T-helper 17 cell (primary cell): Measurements from ENCODE around the gene PLCE1. TPM values are rescaled to one million over a fixed set of nuclear protein-coding genes. Genes with fewer than 3 reads are reported as not detected.

Experiments used
- ATAC-seq: fragments of 150-1000 bp; cut with Tn5 transposase; 2 replicates; pipeline ENCODE4 v1.10.0; 2021; ENCODE audit warnings: mild to moderate bottlenecking, moderate library complexity
- DNase-seq, 3 donors: peaks; one replicate each; pipeline versions ENCODE4 v3.0.0 to v3.0.0-alpha.2; 2020 to 2021
- H3K9me3 ChIP-seq: one replicate; pipeline ENCODE4 v1.7.0; 2013; ENCODE audit warnings: low read length, mild to moderate bottlenecking; ENCODE audit not compliant: control insufficient read depth, poor library complexity, severe bottlenecking
- H3K27ac Mint-ChIP-seq: one replicate; pipeline ENCODE4 v1.8.0; 2022; ENCODE audit warnings: mild to moderate bottlenecking, moderate library complexity, mixed read lengths
- H3K27me3 Mint-ChIP-seq: one replicate; pipeline ENCODE4 v1.8.0; 2022; ENCODE audit warnings: mixed read lengths
- H3K36me3 Mint-ChIP-seq: one replicate; pipeline ENCODE4 v1.8.0; 2022; ENCODE audit warnings: low read depth, mixed read lengths
- H3K4me1 Mint-ChIP-seq: one replicate; pipeline ENCODE4 v1.8.0; 2022; ENCODE audit warnings: mild to moderate bottlenecking, mixed read lengths
- H3K4me3 Mint-ChIP-seq: one replicate; pipeline ENCODE4 v1.8.0; 2022; ENCODE audit warnings: mild to moderate bottlenecking, moderate library complexity, mixed read lengths
- total RNA-seq, 4 donors: library from RNA in 2 of 4; stranded (reverse) in 2 of 4; gene quantifications; one replicate each; pipeline ENCODE4 v1.2.3 and lab custom pipeline; 2022 to 2026

The PLCE1 gene
- total RNA-seq, 2 donors from 2014 or later, result 0.05 TPM; not detected in 1

DNA sequence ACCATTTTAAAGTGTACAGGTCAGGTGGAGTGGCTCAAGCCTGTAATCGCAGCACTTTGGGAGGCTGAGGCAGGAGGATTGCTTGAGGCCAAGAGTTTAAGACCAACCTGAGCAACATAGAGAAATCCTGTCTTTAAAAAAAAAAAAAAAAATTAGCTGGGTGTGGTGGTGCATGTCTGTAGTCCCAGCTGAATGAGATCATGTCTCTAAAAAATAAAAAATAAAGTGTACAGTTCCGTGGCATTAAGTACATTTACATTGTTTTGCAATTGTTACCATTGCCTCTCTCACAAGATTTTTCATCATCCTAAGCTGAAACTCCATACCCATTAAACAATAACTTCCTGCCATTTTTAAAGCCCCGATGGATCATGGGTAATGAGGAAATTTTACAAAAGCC lies 20.6 kb downstream of the PLCE1 start:
- H3K36me3 Mint-ChIP-seq, result no peaks in the 10 kb centered on the region
- H3K4me1 Mint-ChIP-seq, result no peaks in the 10 kb centered on the region
- H3K27me3 Mint-ChIP-seq, result peaks cover 24% of the 10 kb centered on the region
- ATAC-seq (no peak), DNase-seq (no peak)
- no peaks in the 10 kb centered on the region for H3K9me3 ChIP-seq
- H3K4me3 Mint-ChIP-seq, result no peak overlapping the region
- no peak overlapping the region for H3K27ac Mint-ChIP-seq

DNA sequence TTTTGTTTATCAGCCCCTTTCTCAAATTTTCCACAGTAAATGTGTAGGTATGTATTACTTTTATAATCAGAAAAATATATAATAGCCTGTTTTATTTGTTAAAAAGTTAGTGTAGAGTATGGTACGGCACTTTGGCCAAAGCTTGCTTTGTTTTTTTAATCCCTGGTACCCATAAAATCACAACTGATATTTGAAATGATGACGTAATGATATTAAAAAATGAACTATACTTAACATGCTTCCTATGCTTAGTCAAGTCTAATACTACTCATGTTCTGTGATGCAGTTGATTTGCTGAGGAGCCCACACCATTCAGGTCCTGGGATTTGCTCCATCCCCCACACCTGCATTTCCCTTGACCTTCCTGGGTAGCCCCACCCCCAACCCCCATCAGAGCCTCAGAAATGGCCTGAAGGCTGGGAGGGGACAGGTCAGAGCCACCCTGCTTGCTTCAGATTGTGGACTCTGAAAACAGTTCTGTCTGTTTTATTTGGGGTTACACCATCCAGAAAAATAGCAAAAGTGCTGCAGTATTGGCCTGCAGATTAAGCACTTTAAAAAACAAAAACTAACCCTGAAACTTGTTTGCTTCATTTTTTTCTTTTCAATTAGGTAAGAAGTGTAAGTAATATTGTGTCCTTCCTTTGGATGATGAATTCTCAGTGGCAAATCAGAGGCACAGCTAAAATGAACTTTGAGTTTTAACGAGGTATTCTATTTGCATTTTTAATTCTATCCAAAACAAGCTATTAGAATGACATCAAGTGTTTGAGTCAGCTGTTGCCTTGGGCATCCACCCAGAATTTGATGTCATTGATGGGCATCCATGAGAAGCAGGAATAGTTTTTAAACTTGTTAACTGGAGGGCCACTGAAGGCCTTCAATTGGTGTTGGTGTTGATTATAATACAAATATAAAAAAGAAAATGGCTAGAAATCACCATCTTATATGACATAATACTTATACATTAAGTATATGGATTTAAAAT lies 23.3 kb downstream of the PLCE1 start:
- Mint-ChIP-seq H3K4me3 (no peak overlapping the region), H3K27ac (no peak overlapping the region), H3K27me3 (peaks cover 24% of the 10 kb centered on the region), H3K4me1 (no peaks in the 10 kb centered on the region), H3K36me3 (no peaks in the 10 kb centered on the region)
- DNase-seq, result no peak
- no peaks in the 10 kb centered on the region for H3K9me3 ChIP-seq
- no peak for ATAC-seq

DNA sequence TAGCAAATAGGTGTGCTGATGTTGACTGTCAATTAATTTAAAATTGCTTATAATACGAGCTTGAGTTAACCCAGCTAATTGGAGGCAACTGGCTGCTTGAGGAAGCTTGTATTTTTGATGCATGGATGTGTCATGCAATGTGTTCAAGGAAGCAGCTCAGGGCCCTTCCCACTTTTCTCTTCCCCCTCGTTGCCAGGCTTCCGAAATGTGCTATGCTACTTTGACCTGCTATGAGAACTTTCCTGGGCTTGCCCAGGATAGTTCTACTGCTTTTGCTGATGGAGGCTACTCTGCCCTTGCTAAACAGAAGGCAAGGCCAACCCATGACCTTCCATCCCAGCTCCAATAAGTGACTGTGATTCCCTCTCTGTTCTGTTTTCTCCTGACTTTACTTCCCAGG lies 24.4 kb downstream of the PLCE1 start:
- H3K36me3 Mint-ChIP-seq, result no peaks in the 10 kb centered on the region
- DNase-seq (no peak), ATAC-seq (no peak)
- H3K27me3 Mint-ChIP-seq, result peaks cover 17% of the 10 kb centered on the region
- no peak overlapping the region for H3K4me3 Mint-ChIP-seq
- H3K9me3 ChIP-seq, result no peaks in the 10 kb centered on the region
- no peaks in the 10 kb centered on the region for H3K4me1 Mint-ChIP-seq
- H3K27ac Mint-ChIP-seq, result no peak overlapping the region

DNA sequence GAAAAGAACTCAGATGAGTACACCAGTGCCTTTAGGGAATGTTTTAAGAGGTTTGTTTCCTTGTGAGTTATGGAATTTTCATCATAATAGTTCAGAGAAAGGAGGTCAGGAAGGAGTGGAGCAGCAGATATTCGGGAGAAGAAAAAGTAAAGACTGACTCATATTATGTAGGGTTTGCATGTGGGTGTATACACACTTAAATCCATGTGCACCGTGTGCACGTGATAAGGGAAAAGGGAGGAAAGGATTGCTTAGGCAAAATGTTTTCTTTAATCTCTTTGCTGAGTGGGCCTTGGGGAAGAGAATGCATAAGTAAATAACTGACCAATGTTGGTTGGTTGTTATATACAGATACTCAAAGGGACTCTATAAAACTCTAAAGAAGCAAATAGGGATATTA lies 30.2 kb downstream of the PLCE1 start:
- no peak for ATAC-seq
- Mint-ChIP-seq H3K36me3 (no peaks in the 10 kb centered on the region), H3K27ac (no peak overlapping the region), H3K4me1 (no peaks in the 10 kb centered on the region), H3K4me3 (no peak overlapping the region), H3K27me3 (no peaks in the 10 kb centered on the region)
- DNase-seq, result no peak
- H3K9me3 ChIP-seq, result no peaks in the 10 kb centered on the region

DNA sequence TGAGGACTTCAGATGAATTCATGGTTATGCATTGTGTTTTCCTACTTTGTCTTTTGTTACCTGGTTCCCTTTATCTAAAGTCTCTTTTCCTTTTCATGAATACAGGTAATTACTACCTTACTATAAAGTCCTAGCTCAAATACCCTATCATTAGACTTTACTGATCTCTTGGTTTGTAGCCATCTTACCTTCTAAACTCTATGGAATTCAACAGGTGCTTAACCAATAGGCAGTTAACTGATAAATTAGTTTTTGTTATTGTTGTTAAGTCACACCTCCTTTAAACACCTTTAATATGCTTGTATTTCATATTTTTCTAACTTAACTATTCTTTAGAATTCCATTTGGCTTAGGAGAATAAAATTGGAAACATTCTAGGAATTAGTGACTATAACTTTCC lies 30.7 kb downstream of the PLCE1 start:
- DNase-seq (no peak), ATAC-seq (no peak)
- Mint-ChIP-seq H3K36me3 (no peaks in the 10 kb centered on the region), H3K27me3 (no peaks in the 10 kb centered on the region), H3K4me1 (no peaks in the 10 kb centered on the region), H3K27ac (no peak overlapping the region), H3K4me3 (no peak overlapping the region)
- no peaks in the 10 kb centered on the region for H3K9me3 ChIP-seq

DNA sequence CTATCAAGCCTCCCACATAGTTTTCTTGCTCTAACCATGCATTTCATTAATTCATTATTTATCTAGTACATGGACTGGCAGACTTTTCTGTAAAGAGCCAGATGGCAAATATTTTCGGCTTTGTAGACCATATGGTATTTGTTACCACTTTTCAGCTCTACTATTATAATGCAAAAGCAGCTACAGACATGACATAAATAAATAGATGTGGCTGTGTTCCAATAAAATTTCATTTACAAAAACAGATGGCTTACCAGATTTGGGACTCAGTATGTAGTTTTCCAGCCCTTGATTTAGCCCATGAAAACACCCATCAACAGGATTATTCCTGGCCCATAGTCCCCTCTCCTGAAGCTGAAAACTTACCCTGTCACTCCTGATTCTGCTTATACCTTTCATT lies 32.1 kb downstream of the PLCE1 start:
- DNase-seq, result no peak
- Mint-ChIP-seq H3K27ac (no peak overlapping the region), H3K4me1 (no peaks in the 10 kb centered on the region), H3K36me3 (no peaks in the 10 kb centered on the region), H3K4me3 (no peak overlapping the region), H3K27me3 (no peaks in the 10 kb centered on the region)
- ATAC-seq, result no peak
- H3K9me3 ChIP-seq, result peaks cover 3% of the 10 kb centered on the region

DNA sequence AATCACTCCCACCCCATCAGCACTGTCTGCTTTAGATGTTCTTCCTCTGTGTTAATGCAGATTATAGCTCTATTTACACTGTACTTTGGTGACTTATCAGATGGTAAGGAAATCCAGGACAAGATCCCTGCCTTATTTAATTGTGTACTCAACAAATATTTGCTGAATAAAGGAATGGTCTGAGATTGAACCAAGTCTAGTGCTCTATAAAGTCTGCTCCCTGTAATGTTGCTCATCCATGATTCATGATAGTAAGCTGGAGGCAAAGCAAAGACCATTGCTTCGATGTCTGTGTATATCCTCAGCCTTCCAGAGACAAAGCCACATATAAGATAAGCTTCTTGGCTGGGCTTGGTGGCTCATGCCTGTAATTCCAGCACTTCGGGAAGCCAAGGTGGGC lies 33.5 kb downstream of the PLCE1 start:
- no peak for ATAC-seq

DNA sequence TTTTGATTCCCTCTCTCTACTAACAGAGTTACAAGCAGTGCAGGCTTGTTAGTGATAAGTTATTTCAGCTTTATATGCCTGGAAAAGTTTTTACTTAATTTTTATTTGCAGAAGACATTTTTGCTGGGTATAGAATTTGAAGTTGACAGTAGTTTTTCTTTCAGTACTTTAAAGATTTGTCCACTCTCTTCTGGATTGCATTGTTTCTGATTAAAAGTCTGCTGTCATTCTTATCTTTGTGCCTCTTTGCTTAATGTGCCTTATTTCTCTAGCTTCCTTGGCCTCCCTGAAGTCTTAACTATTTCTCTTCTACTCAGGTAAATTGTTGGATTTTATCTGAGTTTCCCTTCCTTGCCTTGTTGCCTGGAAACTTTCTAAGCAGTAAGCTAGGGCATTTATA lies 36.2 kb downstream of the PLCE1 start:
- Mint-ChIP-seq H3K4me1 (no peaks in the 10 kb centered on the region), H3K36me3 (no peaks in the 10 kb centered on the region), H3K27ac (no peak overlapping the region), H3K27me3 (no peaks in the 10 kb centered on the region), H3K4me3 (no peak overlapping the region)
- peaks cover 3% of the 10 kb centered on the region for H3K9me3 ChIP-seq
- DNase-seq, result no peak
- no peak for ATAC-seq

More for the DNA sequence above, 33.5 kb downstream of the PLCE1 start:
- DNase-seq, result no peak
- Mint-ChIP-seq H3K4me1 (no peaks in the 10 kb centered on the region), H3K36me3 (no peaks in the 10 kb centered on the region), H3K27ac (no peak overlapping the region), H3K27me3 (no peaks in the 10 kb centered on the region), H3K4me3 (no peak overlapping the region)
- peaks cover 3% of the 10 kb centered on the region for H3K9me3 ChIP-seq

DNA sequence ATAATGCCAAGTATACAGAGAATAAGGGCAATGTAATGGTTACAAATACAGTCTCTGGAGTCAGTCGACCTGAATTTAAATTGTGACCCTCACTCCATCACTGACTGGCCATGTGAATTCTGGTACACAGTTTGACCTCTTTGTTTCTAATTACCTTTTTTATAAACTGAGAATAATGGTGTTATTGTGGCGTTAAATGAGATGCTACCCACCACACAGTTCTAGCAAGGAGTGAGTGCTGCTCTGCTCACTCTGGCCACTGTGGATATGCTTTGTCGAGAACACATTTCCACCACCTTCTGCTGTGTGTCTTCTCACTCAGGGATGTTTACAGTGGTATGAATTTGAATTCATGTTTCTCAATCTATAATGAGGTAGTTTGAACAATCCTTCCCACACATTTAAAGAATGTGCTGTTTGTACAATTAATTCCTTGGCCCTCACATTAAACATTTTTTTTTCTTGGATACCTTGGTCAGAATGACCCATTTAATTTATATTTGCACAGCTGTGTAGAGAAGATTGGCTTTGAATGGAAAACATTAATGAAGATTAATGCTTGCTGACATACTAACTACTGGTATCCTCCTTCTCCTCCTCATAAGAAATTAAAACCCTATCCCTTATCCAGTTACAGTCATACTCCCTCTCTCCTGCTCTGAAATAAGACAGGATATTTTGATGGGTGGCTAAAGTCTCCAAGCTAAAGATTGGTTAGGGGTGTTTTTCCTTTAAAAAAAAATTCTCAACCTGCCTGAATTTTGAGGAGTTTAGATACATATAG lies 42.4 kb downstream of the PLCE1 start:
- Mint-ChIP-seq H3K27ac (no peak overlapping the region), H3K27me3 (peaks cover 9% of the 10 kb centered on the region), H3K4me1 (no peaks in the 10 kb centered on the region), H3K36me3 (no peaks in the 10 kb centered on the region), H3K4me3 (no peak overlapping the region)
- DNase-seq, result no peak
- ATAC-seq, result no peak
- no peaks in the 10 kb centered on the region for H3K9me3 ChIP-seq

DNA sequence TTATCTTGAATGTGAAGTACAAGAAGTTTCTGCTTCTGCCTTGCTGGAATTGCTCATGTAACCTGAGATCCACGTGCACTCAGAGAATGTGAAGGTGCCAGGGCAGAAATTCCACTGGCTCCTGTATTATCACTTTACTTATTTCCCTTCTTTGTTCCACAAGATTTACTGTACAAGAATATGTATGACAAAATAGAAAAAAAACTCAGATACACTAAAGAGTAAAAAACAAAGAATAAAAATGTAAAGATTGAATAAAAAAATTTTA lies 43.0 kb downstream of the PLCE1 start:
- H3K27me3 Mint-ChIP-seq, result peaks cover 14% of the 10 kb centered on the region
- ATAC-seq (no peak), DNase-seq (no peak)
- H3K27ac Mint-ChIP-seq, result no peak overlapping the region
- H3K4me1 Mint-ChIP-seq, result no peaks in the 10 kb centered on the region
- no peak overlapping the region for H3K4me3 Mint-ChIP-seq
- no peaks in the 10 kb centered on the region for H3K36me3 Mint-ChIP-seq
- H3K9me3 ChIP-seq, result no peaks in the 10 kb centered on the region

DNA sequence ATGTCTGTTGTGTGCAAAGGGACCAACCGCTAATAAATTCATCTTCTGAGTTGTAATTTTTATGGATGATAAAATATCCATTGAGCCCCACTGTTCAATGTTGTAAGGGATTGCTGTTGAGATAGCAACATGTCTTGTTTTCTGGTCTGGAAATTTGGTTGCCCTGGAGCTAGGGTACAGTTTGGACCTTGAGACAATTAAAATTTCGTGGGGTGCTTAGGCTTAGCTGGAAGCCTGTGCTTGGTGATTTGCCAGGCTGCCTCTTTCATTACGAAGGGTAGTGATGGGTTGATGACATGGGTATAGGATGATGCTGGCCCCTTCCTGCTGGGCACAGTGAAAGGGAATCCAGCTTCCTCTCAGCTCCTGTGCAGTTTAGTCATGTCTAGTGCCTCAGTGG lies 43.6 kb downstream of the PLCE1 start:
- no peak overlapping the region for H3K4me3 Mint-ChIP-seq
- no peaks in the 10 kb centered on the region for H3K9me3 ChIP-seq
- peaks cover 16% of the 10 kb centered on the region for H3K27me3 Mint-ChIP-seq
- ATAC-seq (no peak), DNase-seq (no peak)
- H3K27ac Mint-ChIP-seq, result no peak overlapping the region
- H3K4me1 Mint-ChIP-seq, result no peaks in the 10 kb centered on the region
- no peaks in the 10 kb centered on the region for H3K36me3 Mint-ChIP-seq

DNA sequence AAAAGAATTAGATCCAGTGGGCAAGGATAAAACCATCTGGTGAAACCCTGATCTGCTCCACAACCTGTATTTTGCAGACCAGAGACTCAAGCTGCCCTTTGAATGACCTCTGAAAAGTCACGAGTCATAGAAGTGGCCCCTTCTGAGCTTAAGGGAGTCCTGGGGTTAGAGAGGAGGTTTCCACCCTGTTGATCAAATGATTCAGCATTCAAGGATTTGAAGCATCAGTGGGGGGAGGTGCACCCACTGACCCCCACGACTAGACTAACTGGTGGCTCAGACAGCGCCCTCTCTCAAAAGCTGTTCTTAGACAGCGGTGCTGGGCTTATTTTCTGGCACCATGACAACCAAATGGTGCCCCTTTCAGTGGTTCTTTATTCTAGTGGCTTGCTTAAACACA lies 44.3 kb downstream of the PLCE1 start:
- no peak for DNase-seq
- Mint-ChIP-seq H3K4me3 (no peak overlapping the region), H3K4me1 (no peaks in the 10 kb centered on the region), H3K36me3 (no peaks in the 10 kb centered on the region), H3K27me3 (peaks cover 16% of the 10 kb centered on the region), H3K27ac (no peak overlapping the region)
- no peaks in the 10 kb centered on the region for H3K9me3 ChIP-seq
- ATAC-seq, result no peak

DNA sequence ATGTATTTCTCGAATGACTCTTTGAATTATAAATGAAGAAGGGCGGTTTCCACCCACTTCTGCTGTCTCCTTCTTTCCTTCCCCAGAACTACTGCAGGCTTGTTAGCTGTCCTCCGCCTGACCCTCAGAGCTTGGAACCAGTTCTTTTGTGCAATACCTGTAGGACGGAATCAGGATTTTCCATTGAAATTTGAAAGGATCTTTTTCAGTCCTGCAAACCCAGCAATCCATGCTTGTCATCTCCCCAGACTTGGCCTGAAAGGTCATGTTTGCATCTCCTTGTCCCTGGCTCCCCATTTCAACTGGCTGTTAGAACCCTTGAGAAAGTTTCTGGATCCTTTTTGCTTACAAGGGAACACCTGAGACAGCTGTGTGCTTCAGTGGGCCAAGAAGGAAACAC lies 47.5 kb downstream of the PLCE1 start:
- ATAC-seq, result no peak
- no peaks in the 10 kb centered on the region for H3K9me3 ChIP-seq
- no peak for DNase-seq
- H3K4me1 Mint-ChIP-seq, result no peaks in the 10 kb centered on the region
- no peak overlapping the region for H3K27ac Mint-ChIP-seq
- no peaks in the 10 kb centered on the region for H3K36me3 Mint-ChIP-seq
- peaks cover 16% of the 10 kb centered on the region for H3K27me3 Mint-ChIP-seq
- no peak overlapping the region for H3K4me3 Mint-ChIP-seq
